BLaER1 (cell line): Measurements from ENCODE around the gene BHLHE41.

Source experiments
- H3K27ac ChIP-seq: shearing (Covaris generic); formaldehyde crosslinking; 2 replicates; pipeline ENCODE4 v1.8.1; 2022
- H3K27me3 ChIP-seq: shearing (Covaris generic); formaldehyde crosslinking; 2 replicates; pipeline ENCODE4 v1.8.1; 2022
- H3K36me3 ChIP-seq: shearing (Covaris generic); formaldehyde crosslinking; 2 replicates; pipeline ENCODE4 v1.8.1; 2022
- H3K4me1 ChIP-seq: shearing (Covaris generic); formaldehyde crosslinking; 2 replicates; pipeline ENCODE4 v1.8.1; 2022
- H3K4me2 ChIP-seq: shearing (Covaris generic); formaldehyde crosslinking; 2 replicates; pipeline ENCODE4 v1.8.1; 2022
- H3K4me3 ChIP-seq: shearing (Covaris generic); formaldehyde crosslinking; 2 replicates; pipeline ENCODE4 v1.8.1; 2022
- H3K9ac ChIP-seq: shearing (Covaris generic); formaldehyde crosslinking; 2 replicates; pipeline ENCODE4 v1.8.1; 2022
- H3K9me3 ChIP-seq: shearing (Covaris generic); formaldehyde crosslinking; 2 replicates; pipeline ENCODE4 v1.8.1; 2022
- H4K20me1 ChIP-seq: shearing (Covaris generic); formaldehyde crosslinking; 2 replicates; pipeline ENCODE4 v1.8.1; 2022
- Cebpa-rat ChIP-seq: shearing (Covaris generic); IDR thresholded peaks from 2 replicates; pipeline ENCODE4 v1.8.1; 2022

The BHLHE41 gene

DNA sequence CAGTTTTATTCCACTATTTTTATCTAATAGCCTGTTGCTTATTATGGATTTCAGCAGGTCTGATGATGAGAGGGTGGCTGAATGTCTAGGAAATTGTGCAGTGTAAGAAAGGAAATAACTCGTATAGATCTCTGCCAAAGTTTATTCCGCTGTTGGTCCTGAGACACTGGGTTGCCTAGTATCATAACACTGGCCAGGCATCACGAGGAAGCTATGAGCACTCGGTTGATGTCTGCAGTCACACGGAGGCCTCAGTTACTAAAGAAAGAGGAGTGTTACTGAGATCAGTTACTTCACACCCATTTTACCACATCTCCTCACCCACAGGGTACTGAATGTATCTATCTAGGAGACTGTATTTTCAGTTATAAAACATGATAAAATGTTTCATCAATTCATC is 21.9 kb downstream of the BHLHE41 start:
- Histone ChIP-seq H3K4me3 (no peak overlapping the region), H3K9ac (no peak overlapping the region), H3K27ac (no peak overlapping the region), H3K27me3 (no peaks in the 10 kb centered on the region), H3K4me2 (no peak overlapping the region), H3K36me3 (no peaks in the 10 kb centered on the region), H3K9me3 (no peaks in the 10 kb centered on the region), H4K20me1 (no peaks in the 10 kb centered on the region), H3K4me1 (no peaks in the 10 kb centered on the region)
- TF ChIP-seq Cebpa-rat, result no peak

DNA sequence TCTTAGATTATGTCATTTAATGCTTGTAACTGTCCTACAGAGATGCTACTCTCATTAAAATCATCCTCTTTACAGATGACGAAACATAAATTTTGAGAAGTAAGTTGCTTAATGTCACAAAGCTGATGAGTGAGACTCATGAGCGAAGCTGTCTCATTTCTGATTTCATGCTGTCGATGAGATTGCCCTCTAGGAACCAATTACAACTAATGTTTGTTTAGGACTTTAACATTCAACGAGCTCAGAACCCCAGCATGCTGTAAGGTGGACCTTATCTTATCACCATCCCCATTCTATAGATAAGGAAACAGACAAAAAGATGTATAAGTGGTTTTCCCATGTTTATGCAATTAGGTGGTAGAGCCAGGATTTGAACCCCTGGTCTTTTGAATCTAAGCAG is 23.1 kb downstream of the BHLHE41 start:
- Histone ChIP-seq H4K20me1 (no peaks in the 10 kb centered on the region), H3K36me3 (no peaks in the 10 kb centered on the region), H3K4me3 (no peak overlapping the region), H3K4me2 (no peak overlapping the region), H3K27ac (no peak overlapping the region), H3K9me3 (no peaks in the 10 kb centered on the region), H3K4me1 (no peaks in the 10 kb centered on the region), H3K27me3 (no peaks in the 10 kb centered on the region), H3K9ac (no peak overlapping the region)
- TF ChIP-seq Cebpa-rat, result no peak

DNA sequence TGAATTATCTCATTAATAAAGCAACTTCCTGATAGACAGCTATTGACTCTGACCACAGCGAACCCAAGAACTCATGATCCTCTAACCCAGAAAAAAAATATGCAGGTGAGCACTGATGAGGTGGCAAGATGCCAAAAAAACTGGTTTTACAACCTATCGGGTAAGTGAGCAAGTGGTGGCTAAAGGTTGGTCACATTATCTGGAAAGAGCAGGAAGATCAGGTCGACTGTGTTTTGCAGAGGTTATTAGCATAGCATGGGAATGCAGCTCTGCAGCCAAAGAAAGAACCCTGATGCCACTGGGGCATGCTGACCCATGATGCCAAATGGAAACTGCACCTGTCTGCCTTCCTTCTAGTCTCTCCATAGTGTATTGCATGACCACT is 23.5 kb downstream of the BHLHE41 start:
- H3K27me3 ChIP-seq, result no peaks in the 10 kb centered on the region
- no peak overlapping the region for H3K4me3 ChIP-seq
- H3K9ac ChIP-seq, result no peak overlapping the region
- H3K4me2 ChIP-seq, result no peak overlapping the region
- TF ChIP-seq Cebpa-rat, result no peak
- no peaks in the 10 kb centered on the region for H3K9me3 ChIP-seq
- no peaks in the 10 kb centered on the region for H3K36me3 ChIP-seq
- H4K20me1 ChIP-seq, result no peaks in the 10 kb centered on the region
- H3K27ac ChIP-seq, result no peak overlapping the region
- no peaks in the 10 kb centered on the region for H3K4me1 ChIP-seq

DNA sequence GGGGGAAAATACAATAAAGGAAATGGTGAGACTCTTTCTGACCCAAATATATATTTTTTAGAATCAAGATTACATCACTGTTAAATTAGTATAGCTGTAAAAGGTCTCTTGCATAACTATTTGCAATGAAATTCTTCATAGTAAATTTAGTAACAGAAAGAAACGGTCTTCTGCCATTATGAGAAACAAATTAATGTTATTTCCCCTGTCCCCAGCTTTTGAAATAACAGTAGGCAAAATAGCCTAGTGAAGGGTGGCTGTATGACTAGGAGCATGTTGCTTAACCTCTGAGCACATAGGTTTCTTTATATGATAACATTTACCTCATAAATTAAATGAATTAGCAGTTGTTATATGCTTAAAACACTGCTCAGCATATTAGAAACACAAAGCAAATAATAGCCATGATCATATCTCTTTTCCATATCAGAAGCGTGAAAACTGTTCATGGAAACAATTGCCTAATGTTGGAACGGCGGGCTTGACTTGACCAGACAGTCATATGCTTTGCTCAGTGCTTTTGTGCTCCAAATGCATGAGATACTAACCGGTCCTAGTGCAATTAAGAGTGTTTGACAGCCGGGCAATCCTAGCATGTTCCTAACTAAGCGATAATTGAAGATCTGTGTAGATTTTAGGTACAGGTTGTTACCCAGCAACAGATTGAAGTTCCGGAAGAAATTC is 24.0 kb downstream of the BHLHE41 start:
- Histone ChIP-seq H3K9ac (no peak overlapping the region), H3K27ac (no peak overlapping the region), H3K27me3 (no peaks in the 10 kb centered on the region), H3K4me3 (no peak overlapping the region), H4K20me1 (no peaks in the 10 kb centered on the region), H3K36me3 (no peaks in the 10 kb centered on the region), H3K4me1 (no peaks in the 10 kb centered on the region), H3K4me2 (no peak overlapping the region), H3K9me3 (no peaks in the 10 kb centered on the region)
- TF ChIP-seq Cebpa-rat, result no peak

DNA sequence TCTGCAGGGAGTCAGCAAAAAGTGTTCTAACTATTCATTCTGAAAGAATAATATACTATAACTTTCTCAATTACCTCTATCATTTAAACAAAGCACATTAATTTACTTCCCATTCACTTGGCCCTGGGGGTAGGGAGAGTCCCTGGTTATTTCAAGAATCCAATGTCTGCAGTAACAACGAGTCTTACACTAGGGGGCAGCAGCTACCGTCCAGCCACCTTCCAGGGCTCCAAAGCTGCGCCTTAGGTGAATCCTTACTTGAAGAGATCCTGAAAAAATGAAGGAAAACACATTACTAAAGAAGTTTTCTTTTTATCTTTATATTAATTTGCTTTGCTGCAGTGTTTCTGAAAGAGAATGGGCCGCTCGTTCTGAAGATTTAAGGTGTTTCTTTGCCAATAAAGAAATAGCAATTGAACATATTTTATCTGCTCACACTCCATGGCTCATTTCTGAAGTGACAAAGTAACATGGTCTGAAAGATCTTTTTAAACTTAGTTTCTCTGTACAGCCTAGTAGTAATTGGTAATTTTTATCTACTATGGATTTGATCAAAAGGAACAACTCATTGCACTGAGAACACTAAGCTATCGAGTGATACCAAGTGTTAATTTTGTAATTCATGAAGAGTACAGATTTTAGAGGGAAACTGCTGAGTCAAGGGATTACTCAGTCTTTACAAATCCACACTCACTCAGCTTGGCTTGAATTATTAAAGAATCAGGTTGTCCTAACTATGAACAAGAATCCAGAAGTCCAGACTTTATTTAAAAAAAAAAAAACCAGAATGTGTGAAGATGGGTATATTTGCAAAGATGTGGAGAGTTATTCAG is 27.6 kb downstream of the BHLHE41 start:
- no peaks in the 10 kb centered on the region for H3K36me3 ChIP-seq
- no peaks in the 10 kb centered on the region for H3K9me3 ChIP-seq
- no peaks in the 10 kb centered on the region for H3K27me3 ChIP-seq
- H3K4me1 ChIP-seq, result 0 out of 2 replicates have a peak, but pooled peaks cover 4% of the 10 kb centered on the region
- TF ChIP-seq Cebpa-rat, result no peak
- no peak overlapping the region for H3K9ac ChIP-seq
- H3K4me3 ChIP-seq, result no peak overlapping the region
- no peak overlapping the region for H3K27ac ChIP-seq
- no peak overlapping the region for H3K4me2 ChIP-seq
- H4K20me1 ChIP-seq, result no peaks in the 10 kb centered on the region

DNA sequence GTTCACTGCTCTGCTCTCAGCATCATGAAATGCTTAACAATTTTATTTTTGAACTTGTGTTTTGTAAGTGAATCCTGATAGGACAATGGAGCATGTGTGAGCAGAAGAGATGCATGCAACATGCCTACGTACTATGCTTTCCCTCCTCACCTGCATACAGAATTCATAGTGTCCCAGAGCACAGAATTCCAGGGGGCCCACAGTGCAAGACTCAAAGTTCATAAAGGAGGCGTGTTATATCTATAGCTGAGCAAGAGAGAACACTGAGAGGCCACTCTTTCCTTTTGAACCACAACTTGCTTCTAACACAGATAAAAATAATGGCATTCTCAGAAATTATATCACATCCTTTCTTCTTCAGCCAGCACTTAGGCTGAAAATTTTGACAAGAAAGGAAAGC is 28.8 kb downstream of the BHLHE41 start:
- Histone ChIP-seq H3K27ac (no peak overlapping the region), H3K4me3 (no peak overlapping the region), H3K9ac (no peak overlapping the region), H3K27me3 (no peaks in the 10 kb centered on the region), H3K36me3 (no peaks in the 10 kb centered on the region), H3K9me3 (no peaks in the 10 kb centered on the region), H4K20me1 (no peaks in the 10 kb centered on the region), H3K4me2 (no peak overlapping the region), H3K4me1 (0 out of 2 replicates have a peak, but pooled peaks cover 4% of the 10 kb centered on the region)
- TF ChIP-seq Cebpa-rat, result no peak

DNA sequence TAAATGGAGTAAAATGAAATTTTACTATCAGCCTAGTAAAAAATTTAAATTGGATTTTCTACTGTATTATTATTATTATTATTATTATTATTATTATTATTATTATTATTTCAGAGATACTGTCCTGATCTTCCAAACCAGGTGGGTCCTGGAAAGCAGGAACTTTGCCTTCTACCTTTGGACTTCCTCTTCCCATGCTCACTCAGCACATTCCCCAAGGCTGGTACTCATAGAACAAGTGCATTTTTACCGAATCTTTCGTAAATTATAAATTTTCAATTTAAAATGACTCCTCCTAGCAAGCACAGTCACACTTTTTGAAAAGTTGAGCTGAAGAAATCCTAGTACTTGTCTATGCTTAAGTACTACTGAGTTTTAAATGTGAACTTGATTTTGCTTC is 29.7 kb downstream of the BHLHE41 start:
- Histone ChIP-seq H4K20me1 (no peaks in the 10 kb centered on the region), H3K27ac (no peak overlapping the region), H3K4me1 (0 out of 2 replicates have a peak, but pooled peaks cover 4% of the 10 kb centered on the region), H3K9me3 (no peaks in the 10 kb centered on the region), H3K36me3 (no peaks in the 10 kb centered on the region), H3K9ac (no peak overlapping the region), H3K4me2 (no peak overlapping the region), H3K27me3 (no peaks in the 10 kb centered on the region), H3K4me3 (no peak overlapping the region)
- TF ChIP-seq Cebpa-rat, result no peak

DNA sequence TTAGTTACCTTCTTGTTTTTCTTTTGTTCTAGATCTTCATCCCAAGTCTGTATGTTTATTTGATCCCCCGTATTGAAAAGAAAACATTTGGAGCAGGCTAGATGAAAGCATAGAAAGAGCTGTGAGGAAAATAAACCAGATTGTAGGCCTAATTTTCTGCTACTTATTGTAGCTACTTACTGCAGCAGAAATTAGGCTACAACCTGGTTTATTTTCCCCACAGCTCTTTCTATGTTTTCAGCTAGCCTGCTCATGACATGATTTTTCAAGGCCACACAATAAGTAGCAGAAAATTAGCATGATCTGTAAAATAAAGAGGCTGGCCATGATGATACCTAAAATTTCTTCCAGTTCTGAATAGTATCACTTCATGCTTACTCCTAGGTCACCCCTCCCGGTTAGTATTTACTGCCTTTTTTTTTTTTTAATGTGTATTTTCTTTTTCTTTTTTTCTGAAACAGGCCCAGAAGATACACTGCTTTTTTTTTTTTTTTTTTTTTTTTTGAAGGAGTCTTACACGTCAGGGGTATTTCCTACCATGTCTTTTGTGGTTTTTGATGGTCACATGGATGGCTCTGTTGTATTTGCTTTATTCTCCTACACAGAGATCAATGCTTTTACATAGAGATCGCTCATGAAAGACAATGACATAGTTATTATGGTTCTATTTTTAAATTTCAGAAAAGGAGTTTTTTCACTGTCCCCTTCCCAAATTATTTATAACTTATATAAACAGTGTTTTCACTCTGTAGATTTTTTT is 32.3 kb downstream of the BHLHE41 start:
- TF ChIP-seq Cebpa-rat, result no peak
- H3K27ac ChIP-seq, result no peak overlapping the region
- no peaks in the 10 kb centered on the region for H3K9me3 ChIP-seq

DNA sequence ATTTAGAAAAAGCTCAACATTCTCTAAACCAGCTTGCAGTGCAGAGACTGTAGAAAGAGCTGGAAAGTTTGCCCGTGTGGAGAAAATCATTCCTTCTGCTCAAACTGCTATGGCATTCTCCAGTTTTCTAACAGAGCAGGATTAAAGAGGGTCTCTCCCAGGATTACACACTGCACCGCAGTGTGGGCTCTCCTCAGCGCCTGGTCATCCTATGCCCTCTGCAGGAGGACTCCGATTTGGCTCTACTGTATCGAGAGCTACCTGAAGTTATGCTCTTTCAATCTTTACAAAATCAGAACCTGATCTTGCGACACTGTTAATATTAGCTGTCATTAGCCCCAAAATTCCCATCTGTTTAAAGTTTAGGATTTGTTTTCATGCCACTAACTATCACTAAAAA is 33.0 kb downstream of the BHLHE41 start:
- Histone ChIP-seq H3K27ac (no peak overlapping the region), H3K27me3 (no peaks in the 10 kb centered on the region), H4K20me1 (no peaks in the 10 kb centered on the region), H3K4me2 (no peak overlapping the region), H3K9ac (no peak overlapping the region), H3K9me3 (no peaks in the 10 kb centered on the region), H3K4me1 (0 out of 2 replicates have a peak, but pooled peaks cover 4% of the 10 kb centered on the region), H3K36me3 (no peaks in the 10 kb centered on the region), H3K4me3 (no peak overlapping the region)
- TF ChIP-seq Cebpa-rat, result no peak

More for the DNA sequence above, 32.3 kb downstream of the BHLHE41 start:
- Histone ChIP-seq H4K20me1 (no peaks in the 10 kb centered on the region), H3K27me3 (no peaks in the 10 kb centered on the region), H3K36me3 (no peaks in the 10 kb centered on the region), H3K9ac (no peak overlapping the region), H3K4me2 (no peak overlapping the region), H3K4me1 (0 out of 2 replicates have a peak, but pooled peaks cover 4% of the 10 kb centered on the region), H3K4me3 (no peak overlapping the region)
